ENCODE measurements around the gene UST.

DNA sequence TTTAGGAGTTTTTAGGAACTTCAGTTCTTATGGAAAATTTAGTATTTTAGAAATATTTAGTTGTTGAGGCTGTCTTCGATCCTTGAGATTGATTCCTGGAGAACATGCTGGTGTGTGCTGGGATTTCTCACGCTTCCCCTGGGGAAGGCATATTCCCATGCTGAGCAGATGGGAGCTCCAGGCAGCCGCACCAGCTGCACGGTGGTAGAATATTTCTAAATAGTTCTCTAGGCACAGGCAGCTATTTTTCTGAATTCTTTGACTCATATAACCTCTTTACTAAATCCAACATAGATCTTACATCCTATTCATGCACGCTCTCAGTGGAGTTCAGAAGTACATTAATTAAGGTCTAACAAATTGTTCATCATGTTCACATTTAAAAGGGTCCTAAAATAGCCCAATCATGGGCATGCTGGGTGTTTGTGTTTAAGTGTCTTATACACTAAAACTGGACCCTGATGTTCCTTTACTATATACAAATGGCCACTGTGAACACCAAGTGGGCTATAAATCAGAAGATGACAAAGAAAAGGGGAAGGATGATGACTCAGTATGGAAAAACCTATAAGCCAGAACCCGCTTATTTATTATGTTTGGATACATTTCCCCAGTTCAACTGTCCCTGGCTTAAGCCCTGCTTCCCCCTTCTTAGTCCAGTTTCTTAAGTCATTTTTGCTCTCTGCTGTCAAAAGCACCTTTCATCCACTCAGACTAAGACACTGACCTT is 138.5 kb downstream of the UST start:
- TF ChIP-seq, protein P1, sequence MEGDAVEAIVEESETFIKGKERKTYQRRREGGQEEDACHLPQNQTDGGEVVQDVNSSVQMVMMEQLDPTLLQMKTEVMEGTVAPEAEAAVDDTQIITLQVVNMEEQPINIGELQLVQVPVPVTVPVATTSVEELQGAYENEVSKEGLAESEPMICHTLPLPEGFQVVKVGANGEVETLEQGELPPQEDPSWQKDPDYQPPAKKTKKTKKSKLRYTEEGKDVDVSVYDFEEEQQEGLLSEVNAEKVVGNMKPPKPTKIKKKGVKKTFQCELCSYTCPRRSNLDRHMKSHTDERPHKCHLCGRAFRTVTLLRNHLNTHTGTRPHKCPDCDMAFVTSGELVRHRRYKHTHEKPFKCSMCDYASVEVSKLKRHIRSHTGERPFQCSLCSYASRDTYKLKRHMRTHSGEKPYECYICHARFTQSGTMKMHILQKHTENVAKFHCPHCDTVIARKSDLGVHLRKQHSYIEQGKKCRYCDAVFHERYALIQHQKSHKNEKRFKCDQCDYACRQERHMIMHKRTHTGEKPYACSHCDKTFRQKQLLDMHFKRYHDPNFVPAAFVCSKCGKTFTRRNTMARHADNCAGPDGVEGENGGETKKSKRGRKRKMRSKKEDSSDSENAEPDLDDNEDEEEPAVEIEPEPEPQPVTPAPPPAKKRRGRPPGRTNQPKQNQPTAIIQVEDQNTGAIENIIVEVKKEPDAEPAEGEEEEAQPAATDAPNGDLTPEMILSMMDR (conservative IDR thresholded peaks at IDR 0.05; ENCODE audit: low read length): no peak
- no peak for TF ChIP-seq EZH2phosphoT487 (IDR thresholded peaks at IDR 0.05; ENCODE audit: borderline replicate concordance)

Measured in Loucy (cell line).